ENCODE data around the gene ATXN7L3. TPM values are rescaled to one million over a fixed set of nuclear protein-coding genes. Genes with fewer than 3 reads are reported as not detected.

The ATXN7L3 gene
- total and polyA plus RNA-seq, 9 of the 15 experiments (the other 6 are each of a cell fraction or from before 2014, with no cell fraction given) = 0.62 to 66.1 (median 33.2) TPM

DNA sequence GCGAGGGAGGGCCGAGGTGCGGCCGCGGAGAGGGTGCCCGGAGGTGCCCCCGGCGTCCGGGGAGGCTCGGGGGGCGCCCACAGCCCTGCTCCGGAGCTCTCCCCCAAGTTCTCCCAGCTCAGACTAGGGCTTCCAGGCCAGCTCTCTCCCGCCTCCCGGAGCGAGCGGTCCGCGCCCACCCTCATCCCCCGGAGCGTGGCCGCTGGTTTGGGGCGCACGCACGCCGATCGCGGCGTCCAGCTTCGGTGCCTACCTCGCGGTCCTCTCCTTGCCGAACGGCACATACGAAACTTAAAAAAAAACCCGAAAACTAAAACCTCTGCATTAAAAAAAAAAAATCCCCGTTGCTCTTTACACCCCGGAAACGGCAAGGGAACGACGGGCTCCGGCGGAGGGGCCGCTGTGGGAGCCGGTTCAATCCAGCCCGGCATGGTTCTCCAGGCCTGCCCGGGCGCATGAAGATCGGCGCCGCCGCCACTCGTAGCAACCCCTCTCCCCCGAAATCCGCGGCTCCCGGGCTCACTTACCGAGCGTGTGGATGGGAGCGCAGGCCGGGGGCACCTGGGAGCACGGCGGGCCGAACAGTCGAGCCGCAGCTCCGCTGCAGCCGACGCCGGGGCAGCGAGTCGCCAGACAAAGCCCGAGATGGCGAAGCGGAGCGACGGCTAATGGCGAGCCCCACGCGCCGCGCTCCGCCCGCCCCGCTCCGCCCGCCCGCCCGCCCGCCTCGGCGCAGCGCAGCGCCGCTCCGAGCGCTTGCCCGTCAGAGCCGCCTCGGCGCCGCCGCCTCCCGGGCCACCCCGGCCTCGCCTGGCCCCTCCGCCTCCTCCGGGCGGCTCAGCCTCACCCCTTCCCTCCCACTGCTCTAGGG, 20.8 kb upstream of the ATXN7L3 start (continued):
- 0 out of 2 replicates have a peak, but pooled peaks have one; percentile 39 for TF ChIP-seq SRSF3 (IDR thresholded peaks at IDR 0.05; ENCODE audit: insufficient read depth, low read length)
- TF ChIP-seq RBM39 (optimal IDR thresholded peaks at IDR 0.05; ENCODE audit: low read depth, low read length) = no peak
- peak; percentile 44 for TF ChIP-seq TAF1 (IDR thresholded peaks at IDR 0.05; ENCODE audit: control insufficient read depth, extremely low read depth, insufficient read depth, low read length, severe bottlenecking)
- TF ChIP-seq KDM2B (CRISPR knock-in tag; IDR thresholded peaks at IDR 0.05) = peak; percentile 63; the same call in 1 of the 2 replicates
- no peak for TF ChIP-seq MAFF (IDR thresholded peaks at IDR 0.05; ENCODE audit: low read length)
- no peak for TF ChIP-seq ZKSCAN1 (IDR thresholded peaks at IDR 0.05; ENCODE audit: low read depth, low read length)
- no peak for TF ChIP-seq ELF4 (CRISPR knock-in tag; IDR thresholded peaks at IDR 0.05)
- TF ChIP-seq FOSL1 (tag; conservative IDR thresholded peaks at IDR 0.05) = 0 out of 2 replicates have a peak, but pooled peaks have one; percentile 19
- TF ChIP-seq ZNF561 (CRISPR knock-in tag; conservative IDR thresholded peaks at IDR 0.05) = no peak
- TF ChIP-seq ILK (tag; IDR thresholded peaks at IDR 0.05; ENCODE audit: borderline replicate concordance, low read depth) = no peak
- TF ChIP-seq MBD2 (IDR thresholded peaks at IDR 0.05; ENCODE audit: borderline replicate concordance, low read depth) = no peak
- TF ChIP-seq MAFG (tag; conservative IDR thresholded peaks at IDR 0.05) = no peak
- TF ChIP-seq CXXC5 (CRISPR knock-in tag; IDR thresholded peaks at IDR 0.05) = peak; percentile 44
- TF ChIP-seq, protein P1, sequence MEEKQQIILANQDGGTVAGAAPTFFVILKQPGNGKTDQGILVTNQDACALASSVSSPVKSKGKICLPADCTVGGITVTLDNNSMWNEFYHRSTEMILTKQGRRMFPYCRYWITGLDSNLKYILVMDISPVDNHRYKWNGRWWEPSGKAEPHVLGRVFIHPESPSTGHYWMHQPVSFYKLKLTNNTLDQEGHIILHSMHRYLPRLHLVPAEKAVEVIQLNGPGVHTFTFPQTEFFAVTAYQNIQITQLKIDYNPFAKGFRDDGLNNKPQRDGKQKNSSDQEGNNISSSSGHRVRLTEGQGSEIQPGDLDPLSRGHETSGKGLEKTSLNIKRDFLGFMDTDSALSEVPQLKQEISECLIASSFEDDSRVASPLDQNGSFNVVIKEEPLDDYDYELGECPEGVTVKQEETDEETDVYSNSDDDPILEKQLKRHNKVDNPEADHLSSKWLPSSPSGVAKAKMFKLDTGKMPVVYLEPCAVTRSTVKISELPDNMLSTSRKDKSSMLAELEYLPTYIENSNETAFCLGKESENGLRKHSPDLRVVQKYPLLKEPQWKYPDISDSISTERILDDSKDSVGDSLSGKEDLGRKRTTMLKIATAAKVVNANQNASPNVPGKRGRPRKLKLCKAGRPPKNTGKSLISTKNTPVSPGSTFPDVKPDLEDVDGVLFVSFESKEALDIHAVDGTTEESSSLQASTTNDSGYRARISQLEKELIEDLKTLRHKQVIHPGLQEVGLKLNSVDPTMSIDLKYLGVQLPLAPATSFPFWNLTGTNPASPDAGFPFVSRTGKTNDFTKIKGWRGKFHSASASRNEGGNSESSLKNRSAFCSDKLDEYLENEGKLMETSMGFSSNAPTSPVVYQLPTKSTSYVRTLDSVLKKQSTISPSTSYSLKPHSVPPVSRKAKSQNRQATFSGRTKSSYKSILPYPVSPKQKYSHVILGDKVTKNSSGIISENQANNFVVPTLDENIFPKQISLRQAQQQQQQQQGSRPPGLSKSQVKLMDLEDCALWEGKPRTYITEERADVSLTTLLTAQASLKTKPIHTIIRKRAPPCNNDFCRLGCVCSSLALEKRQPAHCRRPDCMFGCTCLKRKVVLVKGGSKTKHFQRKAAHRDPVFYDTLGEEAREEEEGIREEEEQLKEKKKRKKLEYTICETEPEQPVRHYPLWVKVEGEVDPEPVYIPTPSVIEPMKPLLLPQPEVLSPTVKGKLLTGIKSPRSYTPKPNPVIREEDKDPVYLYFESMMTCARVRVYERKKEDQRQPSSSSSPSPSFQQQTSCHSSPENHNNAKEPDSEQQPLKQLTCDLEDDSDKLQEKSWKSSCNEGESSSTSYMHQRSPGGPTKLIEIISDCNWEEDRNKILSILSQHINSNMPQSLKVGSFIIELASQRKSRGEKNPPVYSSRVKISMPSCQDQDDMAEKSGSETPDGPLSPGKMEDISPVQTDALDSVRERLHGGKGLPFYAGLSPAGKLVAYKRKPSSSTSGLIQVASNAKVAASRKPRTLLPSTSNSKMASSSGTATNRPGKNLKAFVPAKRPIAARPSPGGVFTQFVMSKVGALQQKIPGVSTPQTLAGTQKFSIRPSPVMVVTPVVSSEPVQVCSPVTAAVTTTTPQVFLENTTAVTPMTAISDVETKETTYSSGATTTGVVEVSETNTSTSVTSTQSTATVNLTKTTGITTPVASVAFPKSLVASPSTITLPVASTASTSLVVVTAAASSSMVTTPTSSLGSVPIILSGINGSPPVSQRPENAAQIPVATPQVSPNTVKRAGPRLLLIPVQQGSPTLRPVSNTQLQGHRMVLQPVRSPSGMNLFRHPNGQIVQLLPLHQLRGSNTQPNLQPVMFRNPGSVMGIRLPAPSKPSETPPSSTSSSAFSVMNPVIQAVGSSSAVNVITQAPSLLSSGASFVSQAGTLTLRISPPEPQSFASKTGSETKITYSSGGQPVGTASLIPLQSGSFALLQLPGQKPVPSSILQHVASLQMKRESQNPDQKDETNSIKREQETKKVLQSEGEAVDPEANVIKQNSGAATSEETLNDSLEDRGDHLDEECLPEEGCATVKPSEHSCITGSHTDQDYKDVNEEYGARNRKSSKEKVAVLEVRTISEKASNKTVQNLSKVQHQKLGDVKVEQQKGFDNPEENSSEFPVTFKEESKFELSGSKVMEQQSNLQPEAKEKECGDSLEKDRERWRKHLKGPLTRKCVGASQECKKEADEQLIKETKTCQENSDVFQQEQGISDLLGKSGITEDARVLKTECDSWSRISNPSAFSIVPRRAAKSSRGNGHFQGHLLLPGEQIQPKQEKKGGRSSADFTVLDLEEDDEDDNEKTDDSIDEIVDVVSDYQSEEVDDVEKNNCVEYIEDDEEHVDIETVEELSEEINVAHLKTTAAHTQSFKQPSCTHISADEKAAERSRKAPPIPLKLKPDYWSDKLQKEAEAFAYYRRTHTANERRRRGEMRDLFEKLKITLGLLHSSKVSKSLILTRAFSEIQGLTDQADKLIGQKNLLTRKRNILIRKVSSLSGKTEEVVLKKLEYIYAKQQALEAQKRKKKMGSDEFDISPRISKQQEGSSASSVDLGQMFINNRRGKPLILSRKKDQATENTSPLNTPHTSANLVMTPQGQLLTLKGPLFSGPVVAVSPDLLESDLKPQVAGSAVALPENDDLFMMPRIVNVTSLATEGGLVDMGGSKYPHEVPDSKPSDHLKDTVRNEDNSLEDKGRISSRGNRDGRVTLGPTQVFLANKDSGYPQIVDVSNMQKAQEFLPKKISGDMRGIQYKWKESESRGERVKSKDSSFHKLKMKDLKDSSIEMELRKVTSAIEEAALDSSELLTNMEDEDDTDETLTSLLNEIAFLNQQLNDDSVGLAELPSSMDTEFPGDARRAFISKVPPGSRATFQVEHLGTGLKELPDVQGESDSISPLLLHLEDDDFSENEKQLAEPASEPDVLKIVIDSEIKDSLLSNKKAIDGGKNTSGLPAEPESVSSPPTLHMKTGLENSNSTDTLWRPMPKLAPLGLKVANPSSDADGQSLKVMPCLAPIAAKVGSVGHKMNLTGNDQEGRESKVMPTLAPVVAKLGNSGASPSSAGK (IDR thresholded peaks at IDR 0.05) = 0 out of 2 replicates have a peak, but pooled peaks have one; percentile 23
- no peak for TF ChIP-seq KLF10 (CRISPR knock-in tag; IDR thresholded peaks at IDR 0.05)
- 0 out of 2 replicates have a peak, but pooled peaks have one; percentile 50 for TF ChIP-seq NFRKB (IDR thresholded peaks at IDR 0.05; ENCODE audit: low read depth)
- no peak for TF ChIP-seq ZNF766 (CRISPR knock-in tag; conservative IDR thresholded peaks at IDR 0.05)

Measured in K562 (cell line).